ENCODE data around the gene PPFIBP2.

- TF ChIP-seq, protein P1, sequence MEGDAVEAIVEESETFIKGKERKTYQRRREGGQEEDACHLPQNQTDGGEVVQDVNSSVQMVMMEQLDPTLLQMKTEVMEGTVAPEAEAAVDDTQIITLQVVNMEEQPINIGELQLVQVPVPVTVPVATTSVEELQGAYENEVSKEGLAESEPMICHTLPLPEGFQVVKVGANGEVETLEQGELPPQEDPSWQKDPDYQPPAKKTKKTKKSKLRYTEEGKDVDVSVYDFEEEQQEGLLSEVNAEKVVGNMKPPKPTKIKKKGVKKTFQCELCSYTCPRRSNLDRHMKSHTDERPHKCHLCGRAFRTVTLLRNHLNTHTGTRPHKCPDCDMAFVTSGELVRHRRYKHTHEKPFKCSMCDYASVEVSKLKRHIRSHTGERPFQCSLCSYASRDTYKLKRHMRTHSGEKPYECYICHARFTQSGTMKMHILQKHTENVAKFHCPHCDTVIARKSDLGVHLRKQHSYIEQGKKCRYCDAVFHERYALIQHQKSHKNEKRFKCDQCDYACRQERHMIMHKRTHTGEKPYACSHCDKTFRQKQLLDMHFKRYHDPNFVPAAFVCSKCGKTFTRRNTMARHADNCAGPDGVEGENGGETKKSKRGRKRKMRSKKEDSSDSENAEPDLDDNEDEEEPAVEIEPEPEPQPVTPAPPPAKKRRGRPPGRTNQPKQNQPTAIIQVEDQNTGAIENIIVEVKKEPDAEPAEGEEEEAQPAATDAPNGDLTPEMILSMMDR (conservative IDR thresholded peaks at IDR 0.05; ENCODE audit: low read length) = no peak
- TF ChIP-seq EZH2phosphoT487 (IDR thresholded peaks at IDR 0.05; ENCODE audit: borderline replicate concordance, low read depth, low read length) = no peak
Observed at GRCh38 chr11:7621090-7621489, 107.3 kb downstream of the PPFIBP2 start.
